IMR-90 (cell line): ENCODE measurements around the gene AHNAK. TPM values are rescaled to one million over a fixed set of nuclear protein-coding genes. Genes with fewer than 3 reads are reported as not detected.
"Not testable (repeated sequence)": the region's sequence is repeated elsewhere in the genome, so short reads cannot be mapped to it uniquely, and the experiment has no call there.

Experiments used
- ATAC-seq: fragments of 200-7000 bp; cut with Tn5 transposase; 2 replicates; pipeline ENCODE4 v1.9.1; 2020; ENCODE audit warnings: low read depth, mild to moderate bottlenecking, moderate library complexity
- BruUV-seq: library from RNA; stranded (reverse); fragments of 400-500 nt; replicated peaks from 2 replicates; lab custom pipeline; 2021; lab: Mats Ljungman, UMichigan
- CTCF ChIA-PET: fragments of 300-600 bp; formaldehyde crosslinking; extraction: SDS; loops from one replicate; lab custom pipeline; 2021; ENCODE audit warnings: antibody characterized with exemption; lab: Yijun Ruan, JAX
- POLR2A ChIA-PET: fragments of 300-600 bp; sonication (Branson Sonifier 250); formaldehyde crosslinking; loops from one replicate; lab custom pipeline; 2022; ENCODE audit warnings: antibody characterized with exemption; ENCODE audit not compliant: unreplicated experiment; lab: Charles Lee
- DNase-seq: peaks from one replicate; pipeline ENCODE4 v3.0.0; 2013
- H2AFZ ChIP-seq: replicated peaks from 2 replicates; pipeline ENCODE3; 2013; ENCODE audit warnings: low read length, mild to moderate bottlenecking; ENCODE audit not compliant: poor library complexity
- H2AK5ac ChIP-seq: 2 replicates; pipeline ENCODE4 v1.6.1; 2013; ENCODE audit warnings: low read depth, low read length, inconsistent platforms
- H2AK9ac ChIP-seq: replicated peaks from 2 replicates; pipeline ENCODE3; 2013; ENCODE audit warnings: mild to moderate bottlenecking, low read depth, low read length, moderate library complexity; ENCODE audit not compliant: poor library complexity
- H2BK120ac ChIP-seq: 2 replicates; pipeline ENCODE4 v1.6.1; 2013; ENCODE audit warnings: low read depth, low read length, inconsistent platforms
- H2BK15ac ChIP-seq: 3 replicates; pipeline ENCODE4 v1.6.1; 2013; ENCODE audit warnings: low read depth, low read length, inconsistent platforms
- H2BK20ac ChIP-seq: 2 replicates; pipeline ENCODE4 v1.6.1; 2013; ENCODE audit warnings: low read depth, mild to moderate bottlenecking, inconsistent platforms, low read length, moderate library complexity
- H2BK5ac ChIP-seq: 2 replicates; pipeline ENCODE4 v1.6.1; 2013; ENCODE audit warnings: mild to moderate bottlenecking, low read depth, low read length, inconsistent platforms; ENCODE audit not compliant: poor library complexity, severe bottlenecking
- H3K14ac ChIP-seq: replicated peaks from 2 replicates; pipeline ENCODE4 v1.6.1; 2013; ENCODE audit warnings: low read depth, low read length, inconsistent platforms
- H3K18ac ChIP-seq: 2 replicates; pipeline ENCODE4 v1.6.1; 2013; ENCODE audit warnings: low read depth, low read length, control low read depth
- H3K23ac ChIP-seq: 2 replicates; pipeline ENCODE4 v1.6.1; 2013; ENCODE audit warnings: low read depth, low read length, inconsistent platforms
- H3K27ac ChIP-seq: 2 replicates; pipeline ENCODE4 v1.5.1; 2013; ENCODE audit warnings: mild to moderate bottlenecking, control low read depth, low read length; ENCODE audit not compliant: insufficient read depth
- H3K27me3 ChIP-seq: 2 replicates; pipeline ENCODE4 v1.6.1; 2013; ENCODE audit warnings: low read length; ENCODE audit not compliant: control insufficient read depth, insufficient read depth
- H3K36me3 ChIP-seq: 2 replicates; pipeline ENCODE4 v1.6.1; 2013; ENCODE audit warnings: low read length, mixed read lengths; ENCODE audit not compliant: control insufficient read depth, insufficient read depth
- H3K4ac ChIP-seq: 2 replicates; pipeline ENCODE4 v1.6.1; 2013; ENCODE audit warnings: low read depth, low read length, inconsistent platforms
- H3K4me1 ChIP-seq: 2 replicates; pipeline ENCODE4 v1.6.1; 2013; ENCODE audit warnings: low read length, mixed read lengths; ENCODE audit not compliant: control insufficient read depth, insufficient read depth
- H3K4me2 ChIP-seq: 2 replicates; pipeline ENCODE4 v1.6.1; 2013; ENCODE audit warnings: low read depth, mild to moderate bottlenecking, control low read depth, low read length, moderate library complexity
- H3K4me3 ChIP-seq: 2 replicates; pipeline ENCODE4 v1.5.1; 2013; ENCODE audit warnings: low read depth, mild to moderate bottlenecking, control low read depth, low read length, moderate library complexity; ENCODE audit not compliant: insufficient read depth
- H3K56ac ChIP-seq: 2 replicates; pipeline ENCODE4 v1.6.1; 2013; ENCODE audit warnings: low read length, inconsistent platforms; ENCODE audit not compliant: insufficient read depth; ENCODE audit errors: extremely low read depth
- H3K79me1 ChIP-seq, 2 experiments: 2 replicates each; pipeline ENCODE4 v1.6.1; 2013; ENCODE audit warnings: low read length in 2 of 2, inconsistent platforms in 1 of 2, low read depth in 1 of 2
- H3K9ac ChIP-seq: 2 replicates; pipeline ENCODE4 v1.6.1; 2013; ENCODE audit warnings: low read depth, low read length, control low read depth
- H3K9me1 ChIP-seq: 2 replicates; pipeline ENCODE4 v1.6.1; 2013; ENCODE audit warnings: low read length, inconsistent platforms; ENCODE audit not compliant: insufficient read depth
- H3K9me3 ChIP-seq: 2 replicates; pipeline ENCODE4 v1.6.1; 2013; ENCODE audit warnings: low read length; ENCODE audit not compliant: control insufficient read depth, insufficient read depth
- H4K20me1 ChIP-seq: 2 replicates; pipeline ENCODE4 v1.6.1; 2013; ENCODE audit warnings: low read length, inconsistent platforms; ENCODE audit not compliant: insufficient read depth
- H4K5ac ChIP-seq: 2 replicates; pipeline ENCODE4 v1.6.1; 2013; ENCODE audit warnings: mild to moderate bottlenecking, low read depth, low read length, control low read depth
- H4K8ac ChIP-seq, 2 experiments: 2 replicates each; pipeline ENCODE4 v1.6.1; 2013; ENCODE audit warnings: low read depth in 2 of 2, low read length in 2 of 2, control low read depth in 1 of 2, inconsistent platforms in 1 of 2
- H4K91ac ChIP-seq: 2 replicates; pipeline ENCODE4 v1.6.1; 2013; ENCODE audit warnings: low read depth, low read length, inconsistent platforms; ENCODE audit not compliant: insufficient read depth
- WGBS, 2 experiments: methylation state at CpG; one replicate each; pipeline versions ENCODE4 v1.1.5 to v1.1.7; 2013; ENCODE audit warnings: missing lambda C conversion rate in 2 of 2; ENCODE audit not compliant: insufficient read length in 1 of 2; ENCODE audit errors: extremely low coverage in 2 of 2; 5-methylcytosine and 5-hydroxymethylcytosine counted together
- dilution Hi-C: fragments of 300-500 bp; cut with HindIII; formaldehyde crosslinking; loops from one replicate; pipeline ENCODE4 v1.14.3; 2018; ENCODE audit warnings: low sequenced_read_pairs; ENCODE audit not compliant: unreplicated experiment
- in situ Hi-C: fragments of 300-500 bp; cut with MboI; formaldehyde crosslinking; loops from 3 replicates; pipeline ENCODE4 v1.14.3; 2019; ENCODE audit warnings: low sequenced_read_pairs, inconsistent platforms, mixed read lengths
- intact Hi-C: fragments of 100-400 bp; cut with micrococcal nuclease; formaldehyde crosslinking; loops from 2 replicates; pipeline ENCODE4 v1.10.0; 2022
- polyA plus RNA-seq, 3 experiments: library from polyadenylated mRNA; depleted of rRNA; stranded (reverse); fragments of >200 nt; gene quantifications; 2 replicates each; pipeline ENCODE4 v1.2.3, GENCODE V29; 2012; ENCODE audit warnings: low replicate concordance in 1 of 3
- total RNA-seq: library from RNA; depleted of rRNA; stranded (reverse); fragments of >200 nt; gene quantifications from 2 replicates; pipeline ENCODE4 v1.2.3, GENCODE V29; 2012

Gene AHNAK
- total and polyA plus RNA-seq, 2 of the 4 experiments (the other 2 are of a cell fraction) = 95.1 to 695 TPM

DNA sequence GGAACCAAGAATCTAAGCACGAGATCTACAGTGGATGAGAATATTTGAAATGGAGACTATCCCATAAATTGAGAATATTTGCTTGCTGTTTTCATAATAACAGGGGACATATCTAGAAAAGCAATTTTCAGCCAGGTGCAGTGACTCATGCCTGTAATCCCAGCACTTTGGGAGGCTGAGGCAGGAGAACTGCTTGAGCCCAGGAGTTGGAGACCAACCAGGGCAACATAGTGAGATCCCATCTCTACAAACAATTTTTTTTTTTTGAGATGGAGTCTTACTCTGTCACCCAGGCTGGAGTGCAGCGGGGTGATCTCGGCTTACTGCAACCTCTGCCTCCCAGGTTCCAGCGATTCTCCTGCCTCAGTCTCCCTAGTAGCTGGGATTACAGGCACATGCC, 35.1 kb upstream of the AHNAK start:
- H2BK120ac ChIP-seq, H4K91ac ChIP-seq, H2BK5ac ChIP-seq, H2BK15ac ChIP-seq, H4K8ac ChIP-seq, dilution Hi-C loops, H3K9me1 ChIP-seq, H3K4me1 ChIP-seq, H3K4ac ChIP-seq, H3K18ac ChIP-seq, H2AFZ ChIP-seq, POLR2A ChIA-PET, DNase-seq, H3K4me2 ChIP-seq, ATAC-seq, H2BK20ac ChIP-seq, H3K9ac ChIP-seq, intact Hi-C loops, H4K20me1 ChIP-seq, H2AK9ac ChIP-seq, H2AK5ac ChIP-seq, H3K9me3 ChIP-seq, H4K5ac ChIP-seq, BruUV-seq, H3K27me3 ChIP-seq, in situ Hi-C loops, H3K56ac ChIP-seq, CTCF ChIA-PET, H3K27ac ChIP-seq, H3K23ac ChIP-seq, H3K4me3 ChIP-seq, H3K14ac ChIP-seq: not testable (repeated sequence)
- WGBS, 2 experiments = 100% methylated on average over 1 of the region's 4 CpGs; no CpG with 5 or more reads in 1 of the 2 experiments
- Histone ChIP-seq H3K79me1 (peaks cover 7 to 33% of the 10 kb centered on the region in 2 experiments), H3K36me3 (peaks cover 33% of the 10 kb centered on the region)
